Activated effector memory CD4-positive, alpha-beta T cell treated with Interleukin-2 at 50 U/mL for 16 hours (primary cell): Measurements from ENCODE around the gene WDR90.
"Not testable (repeated sequence)": the region's sequence is repeated elsewhere in the genome, so short reads cannot be mapped to it uniquely, and the experiment has no call there.

ENCODE experiments used
- DNase-seq: peaks from one replicate; pipeline ENCODE4 v3.0.0-alpha.2; 2020

The WDR90 gene

GRCh38 chr16:710500-711075 lies 61.4 kb downstream of the WDR90 start:
- no peak for DNase-seq

GRCh38 chr16:711084-711483 lies 61.9 kb downstream of the WDR90 start:
- DNase-seq: no peak

GRCh38 chr16:711548-712320 lies 62.6 kb downstream of the WDR90 start:
- DNase-seq: peak; percentile 65

- DNase-seq: not testable (repeated sequence)
These were observed 63.6 kb downstream of the WDR90 start for GRCh38 chr16:712740-713250.

GRCh38 chr16:714079-714478 lies 64.9 kb downstream of the WDR90 start:
- DNase-seq: no peak

- peak; percentile 81 for DNase-seq
These were observed 65.7 kb downstream of the WDR90 start, which contains the start of gene METRN for GRCh38 chr16:714558-715476. TSS of gene METRN (plus strand) at chr16:715118. CDS start at chr16:715290, 172 bp downstream.

GRCh38 chr16:715477-716199 lies 66.5 kb downstream of the WDR90 start:
- DNase-seq: no peak

GRCh38 chr16:716200-716568 lies 67.0 kb downstream of the WDR90 start:
- DNase-seq: no peak

GRCh38 chr16:716768-717325 lies 67.7 kb downstream of the WDR90 start:
- DNase-seq: no peak
